HG02623 (cell line): Measurements from ENCODE around the gene MPRIP.

Source experiments
- ATAC-seq: cut with Tn5 transposase; IDR thresholded peaks from one replicate; pipeline ENCODE4 v1.9.1; 2021; ENCODE audit warnings: moderate library complexity; ENCODE audit not compliant: unreplicated experiment

The MPRIP gene

GRCh38 chr17:17106756-17107155 lies 64.5 kb downstream of the MPRIP start:
- no peak for ATAC-seq

DNA sequence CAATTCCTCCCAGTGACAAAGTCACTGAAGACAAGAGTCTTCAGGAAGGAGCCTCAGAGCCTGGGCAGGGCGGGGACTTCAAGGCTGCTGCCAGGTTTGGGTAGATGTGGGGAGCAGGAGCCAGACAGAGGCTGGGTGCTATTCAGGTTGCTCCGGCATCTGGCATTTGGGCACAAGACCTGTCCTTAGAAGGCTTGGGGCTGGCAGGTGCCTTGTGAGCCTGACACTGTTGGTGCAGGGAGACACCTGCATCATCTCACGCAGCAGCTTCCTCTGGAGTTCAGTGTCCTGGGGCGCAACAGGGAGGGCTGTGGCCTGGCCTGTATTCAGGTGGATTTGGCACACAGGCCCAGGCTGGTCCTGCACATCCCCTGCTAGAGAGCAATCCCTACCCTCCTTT lies 65.0 kb downstream of the MPRIP start:
- ATAC-seq, result no peak

- ATAC-seq, result no peak
Observed at GRCh38 chr17:17107891-17108431, 65.7 kb downstream of the MPRIP start.

DNA sequence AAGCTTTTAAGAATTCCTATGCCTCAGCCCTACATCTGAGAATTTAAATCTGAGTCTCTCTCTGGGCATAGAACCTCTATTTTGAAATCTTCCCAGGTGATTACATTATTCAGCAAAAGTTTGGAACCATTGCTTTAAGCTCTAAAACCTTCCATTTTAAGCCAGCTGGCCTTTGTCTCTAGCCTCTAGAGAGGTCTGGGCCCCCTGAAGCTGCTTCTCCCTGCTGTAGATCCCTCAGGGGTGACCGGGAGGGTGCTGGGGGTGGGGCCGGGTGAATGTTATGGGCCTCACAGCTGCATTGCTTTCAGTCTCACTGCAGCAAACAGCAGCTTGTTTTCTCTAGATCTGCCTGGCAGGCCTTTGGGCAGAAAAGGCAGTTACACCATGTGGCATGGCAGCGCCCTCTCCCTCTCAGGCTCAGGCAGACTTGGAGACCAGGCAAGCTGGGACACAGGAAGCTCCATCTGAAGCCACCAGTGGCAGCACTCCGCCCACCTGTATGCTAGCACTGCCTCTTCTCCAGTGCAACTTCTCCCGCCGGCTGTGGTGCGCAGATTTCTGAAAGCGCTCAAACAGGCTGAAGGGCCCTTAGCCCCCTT lies 66.3 kb downstream of the MPRIP start:
- ATAC-seq, result no peak

- ATAC-seq, result no peak
Observed at GRCh38 chr17:17109256-17109655, 67.0 kb downstream of the MPRIP start.

GRCh38 chr17:17109907-17110306 lies 67.7 kb downstream of the MPRIP start:
- ATAC-seq, result no peak

- ATAC-seq, result no peak
Observed at GRCh38 chr17:17110520-17110919, 68.3 kb downstream of the MPRIP start.

DNA sequence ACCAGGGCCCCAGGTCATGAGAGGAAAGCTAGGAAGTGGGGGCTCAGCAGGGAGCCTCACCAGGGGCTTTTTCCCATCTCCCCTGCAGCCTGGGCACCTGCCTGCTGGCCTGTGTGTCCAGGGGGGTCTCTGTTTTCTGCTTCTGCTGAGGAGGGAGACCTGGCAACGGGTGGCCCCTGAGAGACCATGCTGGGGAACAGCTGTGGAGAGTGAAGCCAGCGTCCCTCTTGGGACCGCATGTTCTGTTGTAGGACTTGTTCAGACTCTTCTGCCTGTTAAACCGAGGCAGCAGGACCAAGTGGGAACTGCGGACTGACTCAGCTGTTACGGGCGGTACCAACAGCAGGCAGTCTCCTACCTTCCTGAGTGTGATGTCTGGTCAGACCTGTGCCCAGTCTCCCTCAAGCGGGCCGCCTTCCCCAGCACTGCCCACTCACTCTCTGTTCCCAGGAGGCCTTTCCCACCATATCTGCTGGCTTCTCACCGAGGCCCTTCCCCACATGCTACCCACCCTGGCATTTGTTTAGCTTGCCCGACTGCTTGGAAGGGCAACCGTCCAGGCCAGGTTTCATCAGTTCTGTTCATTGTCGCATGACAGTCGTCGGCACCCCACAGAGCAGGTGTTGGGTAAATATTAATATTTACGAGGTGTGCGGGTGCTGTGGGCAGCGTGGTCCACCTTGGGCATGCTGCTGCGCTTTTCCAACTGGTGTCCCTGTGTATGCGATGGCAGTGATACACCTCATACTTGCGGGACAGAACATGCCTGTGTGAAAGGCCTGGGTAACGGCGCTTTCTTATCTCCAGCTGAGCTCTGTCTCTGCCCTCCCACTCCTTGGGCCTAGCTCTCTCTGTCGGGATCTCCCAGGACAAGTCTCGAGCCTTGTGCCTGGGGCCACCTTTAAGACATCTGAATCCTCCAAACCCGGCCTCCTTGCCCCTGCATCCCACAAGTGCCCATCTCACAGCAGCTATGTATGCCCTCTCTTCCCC lies 69.4 kb downstream of the MPRIP start:
- no peak for ATAC-seq

- no peak for ATAC-seq
Observed at GRCh38 chr17:17112628-17113200, 70.5 kb downstream of the MPRIP start.

- ATAC-seq, result no peak
Observed at GRCh38 chr17:17114592-17115225, 72.5 kb downstream of the MPRIP start.

DNA sequence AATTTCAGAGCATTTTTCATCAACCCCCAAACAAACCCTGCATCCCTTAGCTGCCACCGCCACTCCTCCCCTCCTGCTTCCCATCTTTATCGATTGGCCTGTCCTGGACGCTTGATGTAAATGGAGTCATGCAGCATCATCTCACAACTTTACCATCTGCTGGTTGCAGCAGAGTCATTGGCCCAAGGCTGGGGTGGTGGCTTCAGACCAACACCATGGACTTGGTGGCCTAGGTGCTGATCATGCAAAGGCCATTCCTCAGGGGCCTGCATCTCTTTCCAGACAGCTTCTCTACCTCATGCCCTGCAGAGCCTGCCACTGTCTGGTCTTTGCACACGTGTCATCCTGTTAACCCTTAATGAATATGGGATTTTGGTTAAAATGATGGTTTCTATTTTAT lies 73.4 kb downstream of the MPRIP start:
- ATAC-seq, result no peak

- no peak for ATAC-seq
Observed at GRCh38 chr17:17116406-17116805, 74.1 kb downstream of the MPRIP start.

DNA sequence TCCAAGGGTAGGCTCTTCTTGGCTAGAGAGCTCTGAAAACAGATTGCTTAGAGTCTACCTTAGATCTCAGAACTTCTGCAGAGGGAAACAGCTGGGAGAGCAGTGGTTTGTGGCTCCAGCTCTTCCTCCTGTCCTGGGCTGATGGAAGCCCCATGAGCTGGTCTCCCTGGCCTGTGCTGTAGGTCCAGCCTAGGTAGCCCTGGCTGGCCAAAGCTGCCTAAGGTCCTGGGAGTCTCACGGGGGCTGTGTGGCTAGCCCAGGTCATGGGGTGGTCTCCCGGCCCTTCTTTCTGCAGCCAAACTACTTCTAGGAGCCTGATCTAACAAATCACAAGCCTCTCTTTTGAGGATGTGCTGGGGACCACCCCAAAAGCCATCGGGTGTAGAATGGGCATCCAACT lies 75.7 kb downstream of the MPRIP start:
- no peak for ATAC-seq

DNA sequence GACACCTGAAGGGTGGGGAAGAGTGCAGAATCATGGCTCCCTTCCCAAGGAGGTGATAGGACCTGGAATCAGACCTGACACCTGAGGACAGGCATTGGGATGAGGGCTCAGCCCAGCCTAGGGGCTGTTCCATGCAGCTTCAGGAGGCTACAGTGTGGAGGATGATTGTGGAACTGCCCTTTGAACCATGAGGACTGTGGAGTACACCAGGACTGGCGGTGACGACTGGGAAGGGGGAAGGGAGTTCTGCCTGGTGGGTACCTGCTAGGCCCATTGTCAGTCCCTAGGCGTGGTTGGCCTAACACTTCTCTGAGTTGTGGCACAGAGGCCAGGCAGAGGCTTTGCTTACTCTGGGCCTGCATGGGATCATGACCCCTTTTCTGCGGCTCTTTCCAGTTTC lies 76.1 kb downstream of the MPRIP start:
- ATAC-seq, result no peak

- no peak for ATAC-seq
Observed at GRCh38 chr17:17119106-17119505, 76.8 kb downstream of the MPRIP start.

DNA sequence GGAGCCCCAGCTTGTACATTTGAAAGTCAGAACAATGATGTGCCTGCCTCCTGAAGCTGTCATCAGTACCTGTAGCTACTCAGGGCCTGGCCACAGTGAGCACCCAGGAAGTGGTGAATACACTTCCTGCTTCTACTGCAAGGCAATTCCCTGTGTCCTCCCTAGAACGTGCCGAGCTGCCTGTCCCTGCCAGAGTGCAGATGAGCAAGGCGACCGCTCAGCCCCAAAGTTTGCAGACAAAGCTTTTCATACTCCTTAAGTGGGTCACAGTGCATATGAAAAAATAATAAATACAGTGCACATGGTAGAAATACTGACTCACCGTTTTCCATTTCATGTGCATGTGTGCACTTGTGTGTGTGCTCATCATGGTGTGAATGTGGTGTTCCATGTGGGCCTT lies 77.3 kb downstream of the MPRIP start:
- no peak for ATAC-seq

- ATAC-seq, result no peak
Observed at GRCh38 chr17:17120294-17120693, 78.0 kb downstream of the MPRIP start.

- no peak for ATAC-seq
Observed at GRCh38 chr17:17120701-17121100, 78.4 kb downstream of the MPRIP start.

DNA sequence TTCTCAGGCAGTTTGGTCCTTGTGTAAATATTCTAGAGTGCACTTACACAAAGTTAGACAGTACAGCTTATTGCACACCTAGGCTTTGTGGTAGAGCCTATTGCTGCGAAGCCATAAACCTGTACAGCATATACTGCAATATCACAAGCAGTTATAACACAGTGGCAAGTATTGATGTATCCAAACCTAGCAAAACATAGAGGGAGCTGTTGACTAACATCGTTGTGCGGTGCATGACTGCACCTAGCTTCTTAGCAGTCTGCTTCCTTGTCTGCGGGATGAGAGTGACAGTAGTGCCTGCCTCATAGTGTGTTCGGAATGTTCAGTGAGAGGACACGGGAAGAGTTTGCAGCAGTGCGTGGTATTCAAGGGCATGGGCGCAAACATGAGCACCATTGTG lies 78.9 kb downstream of the MPRIP start:
- no peak for ATAC-seq

GRCh38 chr17:17122781-17123483 lies 80.7 kb downstream of the MPRIP start:
- no peak for ATAC-seq

- ATAC-seq, result no peak
Observed at GRCh38 chr17:17124341-17124740, 82.1 kb downstream of the MPRIP start.
